ENCODE data around the gene P2RY4. TPM values are rescaled to one million over a fixed set of nuclear protein-coding genes. Genes with fewer than 3 reads are reported as not detected.

P2RY4 gene
- polyA plus RNA-seq (not detected in 2 replicates), polyA minus RNA-seq (0.35 and 0.73 TPM in 2 replicates)

GRCh38 chrX:70260104-70260503 is at the start of gene P2RY4:
Gene P2RY4 (minus strand): TSS chrX:70260204. CDS start chrX:70259624, 580 bp downstream.
- no peaks in the 10 kb centered on the region for H4K20me1 ChIP-seq (ENCODE audit: insufficient read depth)
- no peak within 1 kb of the TSS for H3K9ac ChIP-seq (ENCODE audit: low read length)
- H3F3A ChIP-seq (ENCODE audit: insufficient read depth, low read length, poor library complexity, severe bottlenecking), result no peaks in the 10 kb centered on the region
- H3K36me3 ChIP-seq (ENCODE audit: insufficient read depth, low read length), result no peaks in the 10 kb centered on the region
- no peaks in the 10 kb centered on the region for H3K9me2 ChIP-seq (ENCODE audit: insufficient read depth, low read length)
- no peaks in the 10 kb centered on the region for H3K79me2 ChIP-seq (replicated peaks; ENCODE audit: insufficient read depth, low read length)
- no peaks in the 10 kb centered on the region for H3K27me3 ChIP-seq (ENCODE audit: insufficient read depth, low read depth, low read length)
- no peak within 1 kb of the TSS for H2AFZ ChIP-seq (ENCODE audit: low read depth, low read length)
- H3K4me3 ChIP-seq (ENCODE audit: low read length), result no peak within 1 kb of the TSS
- H3K4me2 ChIP-seq (ENCODE audit: low read length), result no peak within 1 kb of the TSS
- no peak for TF ChIP-seq EZH2 (IDR thresholded peaks at IDR 0.05; ENCODE audit: borderline replicate concordance, insufficient read depth, low read length, poor library complexity, severe bottlenecking)
- TF ChIP-seq POLR2AphosphoS5 (IDR thresholded peaks at IDR 0.05), result no peak
- TF ChIP-seq EP300 (conservative IDR thresholded peaks at IDR 0.05; ENCODE audit: poor library complexity, severe bottlenecking), result no peak
- TF ChIP-seq, protein P1, sequence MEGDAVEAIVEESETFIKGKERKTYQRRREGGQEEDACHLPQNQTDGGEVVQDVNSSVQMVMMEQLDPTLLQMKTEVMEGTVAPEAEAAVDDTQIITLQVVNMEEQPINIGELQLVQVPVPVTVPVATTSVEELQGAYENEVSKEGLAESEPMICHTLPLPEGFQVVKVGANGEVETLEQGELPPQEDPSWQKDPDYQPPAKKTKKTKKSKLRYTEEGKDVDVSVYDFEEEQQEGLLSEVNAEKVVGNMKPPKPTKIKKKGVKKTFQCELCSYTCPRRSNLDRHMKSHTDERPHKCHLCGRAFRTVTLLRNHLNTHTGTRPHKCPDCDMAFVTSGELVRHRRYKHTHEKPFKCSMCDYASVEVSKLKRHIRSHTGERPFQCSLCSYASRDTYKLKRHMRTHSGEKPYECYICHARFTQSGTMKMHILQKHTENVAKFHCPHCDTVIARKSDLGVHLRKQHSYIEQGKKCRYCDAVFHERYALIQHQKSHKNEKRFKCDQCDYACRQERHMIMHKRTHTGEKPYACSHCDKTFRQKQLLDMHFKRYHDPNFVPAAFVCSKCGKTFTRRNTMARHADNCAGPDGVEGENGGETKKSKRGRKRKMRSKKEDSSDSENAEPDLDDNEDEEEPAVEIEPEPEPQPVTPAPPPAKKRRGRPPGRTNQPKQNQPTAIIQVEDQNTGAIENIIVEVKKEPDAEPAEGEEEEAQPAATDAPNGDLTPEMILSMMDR (IDR thresholded peaks at IDR 0.05; ENCODE audit: poor library complexity, severe bottlenecking), result no peak
- no peak for TF ChIP-seq MXI1 (conservative IDR thresholded peaks at IDR 0.05; ENCODE audit: poor library complexity, severe bottlenecking)
- no peak for TF ChIP-seq TAF1 (IDR thresholded peaks at IDR 0.05; ENCODE audit: low read depth)
- TF ChIP-seq, protein P2, sequence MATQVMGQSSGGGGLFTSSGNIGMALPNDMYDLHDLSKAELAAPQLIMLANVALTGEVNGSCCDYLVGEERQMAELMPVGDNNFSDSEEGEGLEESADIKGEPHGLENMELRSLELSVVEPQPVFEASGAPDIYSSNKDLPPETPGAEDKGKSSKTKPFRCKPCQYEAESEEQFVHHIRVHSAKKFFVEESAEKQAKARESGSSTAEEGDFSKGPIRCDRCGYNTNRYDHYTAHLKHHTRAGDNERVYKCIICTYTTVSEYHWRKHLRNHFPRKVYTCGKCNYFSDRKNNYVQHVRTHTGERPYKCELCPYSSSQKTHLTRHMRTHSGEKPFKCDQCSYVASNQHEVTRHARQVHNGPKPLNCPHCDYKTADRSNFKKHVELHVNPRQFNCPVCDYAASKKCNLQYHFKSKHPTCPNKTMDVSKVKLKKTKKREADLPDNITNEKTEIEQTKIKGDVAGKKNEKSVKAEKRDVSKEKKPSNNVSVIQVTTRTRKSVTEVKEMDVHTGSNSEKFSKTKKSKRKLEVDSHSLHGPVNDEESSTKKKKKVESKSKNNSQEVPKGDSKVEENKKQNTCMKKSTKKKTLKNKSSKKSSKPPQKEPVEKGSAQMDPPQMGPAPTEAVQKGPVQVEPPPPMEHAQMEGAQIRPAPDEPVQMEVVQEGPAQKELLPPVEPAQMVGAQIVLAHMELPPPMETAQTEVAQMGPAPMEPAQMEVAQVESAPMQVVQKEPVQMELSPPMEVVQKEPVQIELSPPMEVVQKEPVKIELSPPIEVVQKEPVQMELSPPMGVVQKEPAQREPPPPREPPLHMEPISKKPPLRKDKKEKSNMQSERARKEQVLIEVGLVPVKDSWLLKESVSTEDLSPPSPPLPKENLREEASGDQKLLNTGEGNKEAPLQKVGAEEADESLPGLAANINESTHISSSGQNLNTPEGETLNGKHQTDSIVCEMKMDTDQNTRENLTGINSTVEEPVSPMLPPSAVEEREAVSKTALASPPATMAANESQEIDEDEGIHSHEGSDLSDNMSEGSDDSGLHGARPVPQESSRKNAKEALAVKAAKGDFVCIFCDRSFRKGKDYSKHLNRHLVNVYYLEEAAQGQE (IDR thresholded peaks at IDR 0.05; ENCODE audit: borderline replicate concordance), result no peak
- no peak for TF ChIP-seq SMC3 (conservative IDR thresholded peaks at IDR 0.05; ENCODE audit: poor library complexity)
- no peak for TF ChIP-seq RAD21 (conservative IDR thresholded peaks at IDR 0.05)
- no peaks in the 10 kb centered on the region for H3K9me3 ChIP-seq (ENCODE audit: low read length)
- H3K27ac ChIP-seq (ENCODE audit: low read length), result no peak within 1 kb of the TSS

DNA sequence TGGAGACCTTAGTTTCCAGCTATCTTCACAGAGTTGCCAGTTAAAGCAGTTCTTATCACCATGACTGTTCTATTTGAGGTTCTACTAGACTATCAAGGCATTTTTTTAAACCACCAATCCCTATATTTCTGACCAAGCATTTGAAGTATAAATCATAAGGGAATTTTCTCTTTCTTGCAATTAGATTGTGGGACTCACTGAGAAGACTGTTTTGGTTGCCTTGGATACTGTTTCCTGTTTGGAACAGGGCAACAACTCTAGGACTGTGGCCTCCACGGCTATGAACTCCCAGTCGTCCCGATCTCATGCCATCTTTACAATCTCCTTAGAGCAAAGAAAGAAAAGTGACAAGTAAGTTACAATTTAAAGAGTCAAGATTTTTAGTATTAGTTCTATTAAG is 41.7 kb upstream of the P2RY4 start:
- H3K27ac ChIP-seq (ENCODE audit: low read length), result no peak overlapping the region
- H3F3A ChIP-seq (ENCODE audit: insufficient read depth, low read length, poor library complexity, severe bottlenecking), result no peaks in the 10 kb centered on the region
- H3K36me3 ChIP-seq (ENCODE audit: insufficient read depth, low read length), result no peaks in the 10 kb centered on the region
- no peak overlapping the region for H2AFZ ChIP-seq (ENCODE audit: low read depth, low read length)
- TF ChIP-seq EP300 (conservative IDR thresholded peaks at IDR 0.05; ENCODE audit: poor library complexity, severe bottlenecking) (no peak), TAF1 (IDR thresholded peaks at IDR 0.05; ENCODE audit: low read depth) (no peak), MXI1 (conservative IDR thresholded peaks at IDR 0.05; ENCODE audit: poor library complexity, severe bottlenecking) (no peak), RAD21 (conservative IDR thresholded peaks at IDR 0.05) (no peak), POLR2AphosphoS5 (IDR thresholded peaks at IDR 0.05) (no peak), SMC3 (conservative IDR thresholded peaks at IDR 0.05; ENCODE audit: poor library complexity) (no peak), EZH2 (IDR thresholded peaks at IDR 0.05; ENCODE audit: borderline replicate concordance, insufficient read depth, low read length, poor library complexity, severe bottlenecking) (no peak)
- TF ChIP-seq, protein P1 (IDR thresholded peaks at IDR 0.05; ENCODE audit: poor library complexity, severe bottlenecking), result no peak
- TF ChIP-seq, protein P2 (IDR thresholded peaks at IDR 0.05; ENCODE audit: borderline replicate concordance), result no peak
- H3K4me3 ChIP-seq (ENCODE audit: low read length), result no peak overlapping the region
- H3K9me3 ChIP-seq (ENCODE audit: low read length), result no peaks in the 10 kb centered on the region
- H3K4me2 ChIP-seq (ENCODE audit: low read length), result no peak overlapping the region
- H3K9ac ChIP-seq (ENCODE audit: low read length), result no peak overlapping the region
- no peaks in the 10 kb centered on the region for H4K20me1 ChIP-seq (ENCODE audit: insufficient read depth)
- H3K79me2 ChIP-seq (replicated peaks; ENCODE audit: insufficient read depth, low read length), result no peaks in the 10 kb centered on the region
- no peaks in the 10 kb centered on the region for H3K27me3 ChIP-seq (ENCODE audit: insufficient read depth, low read depth, low read length)
- no peaks in the 10 kb centered on the region for H3K9me2 ChIP-seq (ENCODE audit: insufficient read depth, low read length)

Data from neural cell (in vitro differentiated cells).